K562 (cell line): ENCODE measurements around the gene DNAJC17. TPM values are rescaled to one million over a fixed set of nuclear protein-coding genes. Genes with fewer than 3 reads are reported as not detected.
A peak's percentile ranks its signal among the peaks of the same experiment; 100 is the strongest.

Source experiments
- CSDE1 ChIP-seq, 2 experiments: fragments of 450-650 bp; IDR thresholded peaks; 2 replicates each; pipeline ENCODE4 v1.6.1; 2016; ENCODE audit warnings: mild to moderate bottlenecking in 1 of 2
- GMEB1 ChIP-seq: fragments of 250-450 bp; sonication (Bioruptor Pico); IDR thresholded peaks from 2 replicates; pipeline ENCODE4 v1.4.0; 2020; ENCODE audit warnings: mild to moderate bottlenecking
- MEIS2 ChIP-seq: fragments of 450-650 bp; IDR thresholded peaks from 2 replicates; pipeline ENCODE4 v1.6.1; 2014; ENCODE audit warnings: mild to moderate bottlenecking; ENCODE audit not compliant: partially characterized antibody
- PRMT5 ChIP-seq: sonication (generic); formaldehyde crosslinking; IDR thresholded peaks from 2 replicates; pipeline ENCODE4 v1.5.0; 2020; ENCODE audit warnings: missing genetic modification reagents
- RUNX1 ChIP-seq: sonication (generic); IDR thresholded peaks from 2 replicates; pipeline ENCODE4 v1.6.1; 2016; ENCODE audit warnings: antibody characterized with exemption, low read depth
- SAFB2 ChIP-seq: fragments of 200-400 bp; formaldehyde crosslinking; IDR thresholded peaks from 2 replicates; pipeline ENCODE4 v1.6.1; 2018; ENCODE audit warnings: borderline replicate concordance, low read length, low read depth, moderate library complexity; ENCODE audit not compliant: severe bottlenecking
- USF1 ChIP-seq: sonication (generic); formaldehyde crosslinking; IDR thresholded peaks from 2 replicates; pipeline ENCODE4 v1.9.0; 2022; ENCODE audit warnings: mild to moderate bottlenecking, missing genetic modification reagents
- ZFPM2 ChIP-seq: fragments of 250-450 bp; sonication (Bioruptor Pico); IDR thresholded peaks from 2 replicates; pipeline ENCODE4 v1.5.1; 2022; ENCODE audit warnings: mild to moderate bottlenecking
- ZNF263 ChIP-seq: sonication (generic); formaldehyde crosslinking; IDR thresholded peaks from 2 replicates; pipeline ENCODE4 v1.8.0; 2022; ENCODE audit warnings: mild to moderate bottlenecking, missing genetic modification reagents, borderline replicate concordance
- ZNF518B ChIP-seq: fragments of 250-450 bp; sonication (Bioruptor Pico); IDR thresholded peaks from 2 replicates; pipeline ENCODE4 v1.5.0; 2021; ENCODE audit warnings: mild to moderate bottlenecking, moderate library complexity
- ZNF668 ChIP-seq: fragments of 250-450 bp; sonication (Bioruptor Pico); IDR thresholded peaks from 2 replicates; pipeline ENCODE4 v1.8.0; 2022; ENCODE audit warnings: mild to moderate bottlenecking, inconsistent platforms
- polyA plus RNA-seq, 8 experiments: library from polyadenylated mRNA; depleted of rRNA in 4 of 8; stranded (reverse) in 5 of 8; unstranded in 3 of 8; fragments of >200 nt; fragmentation: Nextera tagmentation in 2 of 8; fragmentation: Illumina TruSeq in 1 of 8; extraction: Ambion mirVana in 2 of 8; extraction: Trizol in 1 of 8; gene quantifications; 2 replicates each; pipeline versions ENCODE4 v1.2.1 to v1.2.3, GENCODE V29; 2011 to 2014; ENCODE audit warnings: inconsistent platforms in 1 of 8, missing spikeins in 1 of 8
- total RNA-seq, 7 experiments: library from RNA; depleted of rRNA in 6 of 7; stranded (reverse); fragments of >200 nt in 6 of 7; fragmentation: Illumina TruSeq in 2 of 7; extraction: Trizol in 2 of 7; gene quantifications; 2 replicates each; pipeline versions ENCODE4 v1.2.1 to v1.2.3, GENCODE V29; 2011 to 2021; ENCODE audit warnings: low replicate concordance in 1 of 7
- TF ChIP-seq, protein P1 (sequence below): fragments of 250-450 bp; sonication (Bioruptor Pico); IDR thresholded peaks from 2 replicates; pipeline ENCODE4 v1.5.0; 2020; ENCODE audit warnings: mild to moderate bottlenecking
- TF ChIP-seq, protein P2 (sequence below), 2 experiments: fragments of 450-650 bp in 1 of 2; IDR thresholded peaks; 2 replicates each; pipeline ENCODE4 v1.6.1; 2011 to 2017; ENCODE audit warnings: low read depth in 2 of 2, antibody characterized with exemption in 1 of 2, borderline replicate concordance in 1 of 2, low read length in 1 of 2, mild to moderate bottlenecking in 1 of 2, mixed read lengths in 1 of 2; ENCODE audit not compliant: control insufficient read depth in 1 of 2

DNAJC17 gene
- total and polyA plus RNA-seq, 9 of the 15 experiments (the other 6 are each of a cell fraction or from before 2014, with no cell fraction given): 2.4 to 79.4 (median 44.2) TPM

GRCh38 chr15:40825661-40826422 lies 18.6 kb upstream of the DNAJC17 start (continued):
- TF ChIP-seq ZNF518B: no peak
- no peak for TF ChIP-seq ZFPM2 (CRISPR knock-in tag)
- TF ChIP-seq, protein P1, sequence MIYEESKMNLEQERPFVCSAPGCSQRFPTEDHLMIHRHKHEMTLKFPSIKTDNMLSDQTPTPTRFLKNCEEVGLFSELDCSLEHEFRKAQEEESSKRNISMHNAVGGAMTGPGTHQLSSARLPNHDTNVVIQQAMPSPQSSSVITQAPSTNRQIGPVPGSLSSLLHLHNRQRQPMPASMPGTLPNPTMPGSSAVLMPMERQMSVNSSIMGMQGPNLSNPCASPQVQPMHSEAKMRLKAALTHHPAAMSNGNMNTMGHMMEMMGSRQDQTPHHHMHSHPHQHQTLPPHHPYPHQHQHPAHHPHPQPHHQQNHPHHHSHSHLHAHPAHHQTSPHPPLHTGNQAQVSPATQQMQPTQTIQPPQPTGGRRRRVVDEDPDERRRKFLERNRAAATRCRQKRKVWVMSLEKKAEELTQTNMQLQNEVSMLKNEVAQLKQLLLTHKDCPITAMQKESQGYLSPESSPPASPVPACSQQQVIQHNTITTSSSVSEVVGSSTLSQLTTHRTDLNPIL (CRISPR knock-in tag): no peak
- no peak for TF ChIP-seq ZNF263
- 0 out of 2 replicates have a peak, but pooled peaks have one; percentile 65 for TF ChIP-seq RUNX1
- TF ChIP-seq GMEB1 (CRISPR knock-in tag): no peak
- TF ChIP-seq, protein P2, sequence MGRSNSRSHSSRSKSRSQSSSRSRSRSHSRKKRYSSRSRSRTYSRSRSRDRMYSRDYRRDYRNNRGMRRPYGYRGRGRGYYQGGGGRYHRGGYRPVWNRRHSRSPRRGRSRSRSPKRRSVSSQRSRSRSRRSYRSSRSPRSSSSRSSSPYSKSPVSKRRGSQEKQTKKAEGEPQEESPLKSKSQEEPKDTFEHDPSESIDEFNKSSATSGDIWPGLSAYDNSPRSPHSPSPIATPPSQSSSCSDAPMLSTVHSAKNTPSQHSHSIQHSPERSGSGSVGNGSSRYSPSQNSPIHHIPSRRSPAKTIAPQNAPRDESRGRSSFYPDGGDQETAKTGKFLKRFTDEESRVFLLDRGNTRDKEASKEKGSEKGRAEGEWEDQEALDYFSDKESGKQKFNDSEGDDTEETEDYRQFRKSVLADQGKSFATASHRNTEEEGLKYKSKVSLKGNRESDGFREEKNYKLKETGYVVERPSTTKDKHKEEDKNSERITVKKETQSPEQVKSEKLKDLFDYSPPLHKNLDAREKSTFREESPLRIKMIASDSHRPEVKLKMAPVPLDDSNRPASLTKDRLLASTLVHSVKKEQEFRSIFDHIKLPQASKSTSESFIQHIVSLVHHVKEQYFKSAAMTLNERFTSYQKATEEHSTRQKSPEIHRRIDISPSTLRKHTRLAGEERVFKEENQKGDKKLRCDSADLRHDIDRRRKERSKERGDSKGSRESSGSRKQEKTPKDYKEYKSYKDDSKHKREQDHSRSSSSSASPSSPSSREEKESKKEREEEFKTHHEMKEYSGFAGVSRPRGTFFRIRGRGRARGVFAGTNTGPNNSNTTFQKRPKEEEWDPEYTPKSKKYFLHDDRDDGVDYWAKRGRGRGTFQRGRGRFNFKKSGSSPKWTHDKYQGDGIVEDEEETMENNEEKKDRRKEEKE (IDR thresholded peaks at IDR 0.05; ENCODE audit: borderline replicate concordance in 1 of 2, control insufficient read depth in 1 of 2, low read depth in 2 of 2, low read length in 1 of 2): no peak
- TF ChIP-seq ZNF668: no peak
- TF ChIP-seq MEIS2: peak; percentile 80
- no peak for TF ChIP-seq CSDE1 (IDR thresholded peaks at IDR 0.05)
- peak; percentile 14; the same call in 1 of the 2 replicates for TF ChIP-seq USF1 (CRISPR knock-in tag)
- no peak for TF ChIP-seq SAFB2
- no peak for TF ChIP-seq PRMT5 (CRISPR knock-in tag)
